ENCODE results near the gene HUNK.

The HUNK gene

DNA sequence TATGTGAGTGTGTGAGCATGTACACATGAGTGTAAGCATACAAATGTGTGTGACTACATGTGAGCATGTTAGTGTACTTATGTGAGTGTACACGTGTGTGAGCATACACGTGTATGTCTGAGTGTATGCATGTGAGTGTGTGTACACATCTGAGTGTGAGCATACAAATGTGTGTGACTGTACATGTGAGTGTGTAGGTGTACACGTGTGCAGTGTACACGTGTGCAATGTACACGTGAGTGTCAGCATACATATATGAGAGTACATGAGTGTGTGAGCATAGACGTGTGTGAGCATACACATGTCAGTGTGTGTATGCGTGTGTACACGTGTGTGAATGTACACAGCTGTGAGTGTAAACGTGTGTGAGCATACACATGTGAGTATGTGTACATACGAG lies 170.6 kb downstream of the HUNK start:
- H3K79me2 ChIP-seq (ENCODE audit: low read length): no peaks in the 10 kb centered on the region
- no peaks in the 10 kb centered on the region for H3K36me3 ChIP-seq (replicated peaks; ENCODE audit: insufficient read depth, low read length)
- no peak overlapping the region for H3K9ac ChIP-seq (ENCODE audit: low read length)
- H2AFZ ChIP-seq (ENCODE audit: low read length): no peak overlapping the region
- H3F3A ChIP-seq (ENCODE audit: insufficient read depth, low read length): no peaks in the 10 kb centered on the region
- no peaks in the 10 kb centered on the region for H3K27me3 ChIP-seq (replicated peaks; ENCODE audit: insufficient read depth, low read length)
- no peak overlapping the region for H3K4me3 ChIP-seq (ENCODE audit: low read length)
- TF ChIP-seq, protein P1, sequence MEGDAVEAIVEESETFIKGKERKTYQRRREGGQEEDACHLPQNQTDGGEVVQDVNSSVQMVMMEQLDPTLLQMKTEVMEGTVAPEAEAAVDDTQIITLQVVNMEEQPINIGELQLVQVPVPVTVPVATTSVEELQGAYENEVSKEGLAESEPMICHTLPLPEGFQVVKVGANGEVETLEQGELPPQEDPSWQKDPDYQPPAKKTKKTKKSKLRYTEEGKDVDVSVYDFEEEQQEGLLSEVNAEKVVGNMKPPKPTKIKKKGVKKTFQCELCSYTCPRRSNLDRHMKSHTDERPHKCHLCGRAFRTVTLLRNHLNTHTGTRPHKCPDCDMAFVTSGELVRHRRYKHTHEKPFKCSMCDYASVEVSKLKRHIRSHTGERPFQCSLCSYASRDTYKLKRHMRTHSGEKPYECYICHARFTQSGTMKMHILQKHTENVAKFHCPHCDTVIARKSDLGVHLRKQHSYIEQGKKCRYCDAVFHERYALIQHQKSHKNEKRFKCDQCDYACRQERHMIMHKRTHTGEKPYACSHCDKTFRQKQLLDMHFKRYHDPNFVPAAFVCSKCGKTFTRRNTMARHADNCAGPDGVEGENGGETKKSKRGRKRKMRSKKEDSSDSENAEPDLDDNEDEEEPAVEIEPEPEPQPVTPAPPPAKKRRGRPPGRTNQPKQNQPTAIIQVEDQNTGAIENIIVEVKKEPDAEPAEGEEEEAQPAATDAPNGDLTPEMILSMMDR (IDR thresholded peaks at IDR 0.05; ENCODE audit: low read length): no peak
- no peak for TF ChIP-seq EZH2phosphoT487 (IDR thresholded peaks at IDR 0.05; ENCODE audit: low read length)
- no peak for TF ChIP-seq EZH2 (optimal IDR thresholded peaks at IDR 0.05; ENCODE audit: low read depth, low read length)
- H3K27ac ChIP-seq (ENCODE audit: low read length): no peak overlapping the region
- H4K20me1 ChIP-seq (ENCODE audit: insufficient read depth, low read length): no peaks in the 10 kb centered on the region
- H3K4me1 ChIP-seq (ENCODE audit: low read length): no peaks in the 10 kb centered on the region
- H3K9me3 ChIP-seq (replicated peaks; ENCODE audit: insufficient read depth, low read length): no peaks in the 10 kb centered on the region
- no peak overlapping the region for H3K4me2 ChIP-seq (ENCODE audit: low read depth, low read length)
- no peak for DNase-seq
- no peaks in the 10 kb centered on the region for H3K9me2 ChIP-seq (replicated peaks; ENCODE audit: insufficient read depth, low read length)

- Histone ChIP-seq H3K36me3 (replicated peaks; ENCODE audit: insufficient read depth, low read length) (no peaks in the 10 kb centered on the region), H3K4me3 (ENCODE audit: low read length) (no peak overlapping the region), H3K9me2 (replicated peaks; ENCODE audit: insufficient read depth, low read length) (no peaks in the 10 kb centered on the region), H3K9ac (ENCODE audit: low read length) (no peak overlapping the region), H3K4me1 (ENCODE audit: low read length) (no peaks in the 10 kb centered on the region), H3K4me2 (ENCODE audit: low read depth, low read length) (no peak overlapping the region), H3K79me2 (ENCODE audit: low read length) (no peaks in the 10 kb centered on the region), H3K9me3 (replicated peaks; ENCODE audit: insufficient read depth, low read length) (no peaks in the 10 kb centered on the region), H3K27ac (ENCODE audit: low read length) (no peak overlapping the region), H3F3A (ENCODE audit: insufficient read depth, low read length) (no peaks in the 10 kb centered on the region), H2AFZ (ENCODE audit: low read length) (no peak overlapping the region), H3K27me3 (replicated peaks; ENCODE audit: insufficient read depth, low read length) (no peaks in the 10 kb centered on the region), H4K20me1 (ENCODE audit: insufficient read depth, low read length) (no peaks in the 10 kb centered on the region)
- TF ChIP-seq EZH2 (optimal IDR thresholded peaks at IDR 0.05; ENCODE audit: low read depth, low read length) (no peak), EZH2phosphoT487 (IDR thresholded peaks at IDR 0.05; ENCODE audit: low read length) (no peak)
- TF ChIP-seq, protein P1 (IDR thresholded peaks at IDR 0.05; ENCODE audit: low read length): no peak
- no peak for DNase-seq
Measured at GRCh38 chr21:32044205-32045180, 171.7 kb downstream of the HUNK start.

DNA sequence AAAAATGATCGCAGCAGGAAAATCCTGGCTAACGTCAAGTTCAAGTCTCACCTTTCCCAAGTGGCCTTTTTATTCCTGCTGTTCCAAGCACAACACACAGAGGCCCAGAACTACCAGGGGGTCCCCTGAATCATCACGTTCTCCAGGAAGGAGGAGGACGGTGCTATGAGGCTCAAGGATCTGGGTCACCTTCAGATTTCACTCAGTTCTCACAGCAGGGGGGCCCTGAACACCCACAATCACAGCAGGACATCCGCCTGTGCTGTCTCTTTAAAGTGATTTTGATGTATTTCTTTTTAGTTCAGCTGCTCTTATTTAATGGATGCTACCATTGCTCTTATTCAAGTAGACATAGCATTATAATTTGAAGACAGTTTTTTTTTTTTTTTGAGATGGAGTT lies 173.4 kb downstream of the HUNK start:
- Histone ChIP-seq H3K9me2 (replicated peaks; ENCODE audit: insufficient read depth, low read length) (no peaks in the 10 kb centered on the region), H2AFZ (ENCODE audit: low read length) (no peak overlapping the region), H3K4me3 (ENCODE audit: low read length) (no peak overlapping the region), H3F3A (ENCODE audit: insufficient read depth, low read length) (no peaks in the 10 kb centered on the region), H3K27me3 (replicated peaks; ENCODE audit: insufficient read depth, low read length) (no peaks in the 10 kb centered on the region), H3K9ac (ENCODE audit: low read length) (no peak overlapping the region), H3K4me2 (ENCODE audit: low read depth, low read length) (no peak overlapping the region), H3K4me1 (ENCODE audit: low read length) (no peaks in the 10 kb centered on the region), H3K79me2 (ENCODE audit: low read length) (no peaks in the 10 kb centered on the region), H4K20me1 (ENCODE audit: insufficient read depth, low read length) (no peaks in the 10 kb centered on the region), H3K27ac (ENCODE audit: low read length) (no peak overlapping the region), H3K36me3 (replicated peaks; ENCODE audit: insufficient read depth, low read length) (no peaks in the 10 kb centered on the region), H3K9me3 (replicated peaks; ENCODE audit: insufficient read depth, low read length) (no peaks in the 10 kb centered on the region)
- TF ChIP-seq, protein P1 (IDR thresholded peaks at IDR 0.05; ENCODE audit: low read length): no peak
- TF ChIP-seq EZH2phosphoT487 (IDR thresholded peaks at IDR 0.05; ENCODE audit: low read length) (no peak), EZH2 (optimal IDR thresholded peaks at IDR 0.05; ENCODE audit: low read depth, low read length) (no peak)
- no peak for DNase-seq

Measured in MM.1S (cell line).